Neural progenitor cell (in vitro differentiated cells): ENCODE measurements around the gene ELF1. TPM values are rescaled to one million over a fixed set of nuclear protein-coding genes. Genes with fewer than 3 reads are reported as not detected.

Experiments
- DNase-seq: peaks from one replicate; pipeline ENCODE4 v3.0.0-alpha.2; 2016; ENCODE audit warnings: low spot score
- H2AFZ ChIP-seq: fragments of 200-600 bp; sonication (generic); replicated peaks from 2 replicates; pipeline ENCODE4 v1.6.1; 2016; ENCODE audit warnings: antibody characterized with exemption
- H3F3A ChIP-seq: fragments of 200-600 bp; sonication (generic); 2 replicates; pipeline ENCODE4 v1.6.1; 2016; ENCODE audit warnings: antibody characterized with exemption, low read depth
- H3K27ac ChIP-seq: fragments of 200-600 bp; sonication (generic); 2 replicates; pipeline ENCODE4 v1.5.1; 2016; ENCODE audit warnings: mild to moderate bottlenecking
- H3K27me3 ChIP-seq: fragments of 200-600 bp; sonication (generic); 2 replicates; pipeline ENCODE4 v1.6.1; 2016; ENCODE audit warnings: mild to moderate bottlenecking, moderate library complexity
- H3K36me3 ChIP-seq: fragments of 200-600 bp; sonication (generic); 2 replicates; pipeline ENCODE4 v1.5.1; 2016
- H3K4me1 ChIP-seq: fragments of 200-600 bp; sonication (generic); 2 replicates; pipeline ENCODE4 v1.6.1; 2016; ENCODE audit warnings: mixed run types
- H3K4me2 ChIP-seq: fragments of 200-600 bp; sonication (generic); 2 replicates; pipeline ENCODE4 v1.6.1; 2016
- H3K4me3 ChIP-seq: fragments of 200-600 bp; sonication (generic); 2 replicates; pipeline ENCODE4 v1.5.1; 2016
- H3K79me2 ChIP-seq: fragments of 200-600 bp; sonication (generic); 2 replicates; pipeline ENCODE4 v1.6.1; 2016; ENCODE audit warnings: low read depth
- H3K9ac ChIP-seq: fragments of 200-600 bp; sonication (generic); 2 replicates; pipeline ENCODE4 v1.6.1; 2016
- H3K9me3 ChIP-seq: fragments of 200-600 bp; sonication (generic); 2 replicates; pipeline ENCODE4 v1.5.1; 2016; ENCODE audit warnings: low read depth
- H4K20me1 ChIP-seq: fragments of 200-600 bp; sonication (generic); 2 replicates; pipeline ENCODE4 v1.6.1; 2016; ENCODE audit warnings: low read depth
- H3K27ac Mint-ChIP-seq: 3 replicates; pipeline ENCODE4 v1.8.0; 2021; ENCODE audit warnings: mixed read lengths
- H3K27me3 Mint-ChIP-seq: 2 replicates; pipeline ENCODE4 v1.8.0; 2022; ENCODE audit warnings: low read depth, mild to moderate bottlenecking, inconsistent platforms, moderate library complexity, mixed read lengths; ENCODE audit not compliant: insufficient read depth
- H3K36me3 Mint-ChIP-seq: 3 replicates; pipeline ENCODE4 v1.8.0; 2021; ENCODE audit warnings: mixed read lengths
- H3K4me1 Mint-ChIP-seq: 3 replicates; pipeline ENCODE4 v1.8.0; 2021; ENCODE audit warnings: mixed read lengths
- H3K4me3 Mint-ChIP-seq: 3 replicates; pipeline ENCODE4 v1.8.0; 2021; ENCODE audit warnings: mild to moderate bottlenecking, moderate library complexity, mixed read lengths
- H3K9me3 Mint-ChIP-seq: 3 replicates; pipeline ENCODE4 v1.8.0; 2020; ENCODE audit warnings: mixed read lengths
- CTCF ChIP-seq: fragments of 200-600 bp; sonication (generic); IDR thresholded peaks from 2 replicates; pipeline ENCODE4 v1.5.1; 2017; ENCODE audit warnings: antibody characterized with exemption, mild to moderate bottlenecking
- EZH2 ChIP-seq: fragments of 200-600 bp; sonication (generic); IDR thresholded peaks from 2 replicates; pipeline ENCODE4 v1.6.1; 2017; ENCODE audit warnings: antibody characterized with exemption, mild to moderate bottlenecking, moderate library complexity
- EZH2phosphoT487 ChIP-seq: fragments of 200-600 bp; sonication (generic); IDR thresholded peaks from 2 replicates; pipeline ENCODE4 v1.6.1; 2017; ENCODE audit warnings: antibody characterized with exemption
- total RNA-seq: library from RNA; depleted of rRNA; stranded (reverse); fragments of >200 nt; gene quantifications from 2 replicates; pipeline ENCODE4 v1.2.3, GENCODE V29; 2015; ENCODE audit warnings: low replicate concordance

The ELF1 gene
- total RNA-seq, 1 donor from 2014 or later: 9.3 TPM

GRCh38 chr13:41013835-41014234, 5.3 kb downstream of the ELF1 start:
- no peaks in the 10 kb centered on the region for H3K9me3 ChIP-seq
- Mint-ChIP-seq H3K4me1 (no peaks in the 10 kb centered on the region), H3K27me3 (no peaks in the 10 kb centered on the region), H3K9me3 (no peaks in the 10 kb centered on the region), H3K4me3 (no peak overlapping the region), H3K36me3 (peaks cover 1% of the 10 kb centered on the region), H3K27ac (no peak overlapping the region)
- no peaks in the 10 kb centered on the region for H4K20me1 ChIP-seq
- H3K27me3 ChIP-seq: no peaks in the 10 kb centered on the region
- H3K4me1 ChIP-seq: peaks cover 17% of the 10 kb centered on the region
- no peaks in the 10 kb centered on the region for H3F3A ChIP-seq
- H2AFZ ChIP-seq: no peak overlapping the region
- no peak overlapping the region for H3K9ac ChIP-seq
- no peak overlapping the region for H3K4me2 ChIP-seq
- H3K36me3 ChIP-seq: no peaks in the 10 kb centered on the region
- H3K27ac ChIP-seq: no peak overlapping the region
- DNase-seq: no peak
- H3K79me2 ChIP-seq: no peaks in the 10 kb centered on the region
- H3K4me3 ChIP-seq: no peak overlapping the region
- TF ChIP-seq CTCF: no peak
- TF ChIP-seq EZH2: no peak
- TF ChIP-seq EZH2phosphoT487: no peak

DNA sequence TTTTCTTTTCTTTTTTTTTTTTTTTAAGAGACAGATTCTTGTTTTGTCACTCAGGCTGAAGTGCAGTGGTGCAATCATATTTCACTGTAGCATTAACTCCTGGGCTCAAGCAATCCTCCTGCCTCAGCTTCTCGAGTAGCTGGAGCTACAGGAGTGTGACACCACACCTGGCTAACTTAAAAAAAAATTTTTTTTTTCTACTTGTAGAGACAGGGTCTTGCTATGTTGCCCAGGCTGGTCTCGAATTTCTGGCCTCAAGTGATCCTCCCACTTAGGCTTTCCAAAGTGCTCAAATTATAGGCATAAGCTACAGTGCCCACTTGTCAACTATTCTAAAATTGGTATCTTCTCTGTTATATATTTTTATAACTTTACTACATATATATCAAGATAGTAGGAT, 6.6 kb downstream of the ELF1 start:
- no peaks in the 10 kb centered on the region for H3K9me3 Mint-ChIP-seq
- peaks cover 20% of the 10 kb centered on the region for H3K4me1 ChIP-seq
- TF ChIP-seq EZH2phosphoT487: no peak
- no peak for TF ChIP-seq EZH2
- no peak for TF ChIP-seq CTCF

DNA sequence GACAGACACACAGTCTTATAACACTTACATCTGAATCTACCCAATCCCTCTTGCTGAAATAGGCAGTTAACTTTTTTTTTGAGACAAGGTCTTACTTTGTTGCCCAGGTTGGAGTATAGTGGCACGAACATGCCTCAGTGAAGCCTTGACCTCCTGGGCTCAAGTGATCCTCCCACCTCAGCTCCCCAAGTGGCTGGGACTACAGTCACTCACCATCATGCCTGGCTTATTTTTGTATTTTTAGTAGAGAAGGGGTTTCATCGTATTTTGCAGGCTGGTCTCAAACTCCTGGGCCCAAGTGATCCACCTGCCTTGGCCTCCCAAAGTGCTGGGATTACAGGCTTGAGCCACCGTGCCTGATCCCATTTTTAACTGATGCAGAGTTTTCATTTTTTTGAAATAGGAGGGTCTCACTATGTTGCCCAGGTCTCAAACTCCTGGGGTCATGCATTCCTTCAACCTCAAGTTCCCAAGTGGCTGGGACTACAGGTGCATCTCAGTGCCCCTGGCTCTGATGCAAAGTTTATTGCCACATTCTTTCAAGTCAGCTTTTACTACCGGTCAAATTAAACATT, 7.6 kb downstream of the ELF1 start:
- H3K27me3 Mint-ChIP-seq: peaks cover 2% of the 10 kb centered on the region
- H3K4me3 ChIP-seq: no peak overlapping the region
- no peaks in the 10 kb centered on the region for H3K79me2 ChIP-seq
- no peak overlapping the region for H3K9ac ChIP-seq
- H3K27ac ChIP-seq: no peak overlapping the region
- H3K4me1 Mint-ChIP-seq: peaks cover 7% of the 10 kb centered on the region
- no peaks in the 10 kb centered on the region for H3F3A ChIP-seq
- H3K4me2 ChIP-seq: no peak overlapping the region
- H3K27me3 ChIP-seq: no peaks in the 10 kb centered on the region
- H3K4me3 Mint-ChIP-seq: no peak overlapping the region
- H3K9me3 ChIP-seq: no peaks in the 10 kb centered on the region
- H3K36me3 ChIP-seq: no peaks in the 10 kb centered on the region
- DNase-seq: no peak
- TF ChIP-seq EZH2 (no peak), EZH2phosphoT487 (no peak)
- H3K36me3 Mint-ChIP-seq: no peaks in the 10 kb centered on the region
- no peaks in the 10 kb centered on the region for H4K20me1 ChIP-seq
- no peaks in the 10 kb centered on the region for H3K9me3 Mint-ChIP-seq
- no peak overlapping the region for H2AFZ ChIP-seq
- no peak overlapping the region for H3K27ac Mint-ChIP-seq
- peaks cover 28% of the 10 kb centered on the region for H3K4me1 ChIP-seq

More for the DNA sequence above, 6.6 kb downstream of the ELF1 start:
- no peaks in the 10 kb centered on the region for H3F3A ChIP-seq
- H3K27ac Mint-ChIP-seq: no peak overlapping the region
- no peaks in the 10 kb centered on the region for H3K36me3 ChIP-seq
- H3K27ac ChIP-seq: no peak overlapping the region
- no peaks in the 10 kb centered on the region for H3K27me3 Mint-ChIP-seq
- no peak overlapping the region for H2AFZ ChIP-seq
- H3K4me2 ChIP-seq: no peak overlapping the region
- H3K27me3 ChIP-seq: no peaks in the 10 kb centered on the region
- H3K4me1 Mint-ChIP-seq: peaks cover 4% of the 10 kb centered on the region
- H3K4me3 Mint-ChIP-seq: no peak overlapping the region
- DNase-seq: no peak
- no peaks in the 10 kb centered on the region for H3K9me3 ChIP-seq
- H3K79me2 ChIP-seq: no peaks in the 10 kb centered on the region
- no peak overlapping the region for H3K9ac ChIP-seq
- H4K20me1 ChIP-seq: no peaks in the 10 kb centered on the region
- H3K4me3 ChIP-seq: no peak overlapping the region
- peaks cover 1% of the 10 kb centered on the region for H3K36me3 Mint-ChIP-seq

GRCh38 chr13:41008349-41008980, 10.7 kb downstream of the ELF1 start:
- no peaks in the 10 kb centered on the region for H3F3A ChIP-seq
- H3K79me2 ChIP-seq: no peaks in the 10 kb centered on the region
- H3K36me3 Mint-ChIP-seq: no peaks in the 10 kb centered on the region
- no peaks in the 10 kb centered on the region for H3K9me3 ChIP-seq
- no peak for DNase-seq
- no peak overlapping the region for H3K4me2 ChIP-seq
- H3K4me3 ChIP-seq: no peak overlapping the region
- no peaks in the 10 kb centered on the region for H3K36me3 ChIP-seq
- H3K27me3 ChIP-seq: no peaks in the 10 kb centered on the region
- no peaks in the 10 kb centered on the region for H3K9me3 Mint-ChIP-seq
- no peak overlapping the region for H2AFZ ChIP-seq
- H3K4me1 Mint-ChIP-seq: peaks cover 7% of the 10 kb centered on the region
- no peak overlapping the region for H3K4me3 Mint-ChIP-seq
- H3K4me1 ChIP-seq: peaks cover 13% of the 10 kb centered on the region
- H4K20me1 ChIP-seq: no peaks in the 10 kb centered on the region
- H3K27ac ChIP-seq: no peak overlapping the region
- H3K27ac Mint-ChIP-seq: no peak overlapping the region
- no peak overlapping the region for H3K9ac ChIP-seq
- TF ChIP-seq CTCF (no peak), EZH2phosphoT487 (no peak), EZH2 (no peak)
- H3K27me3 Mint-ChIP-seq: peaks cover 2% of the 10 kb centered on the region
